Neural cell (in vitro differentiated cells): Measurements from ENCODE around the gene ULK3. TPM values are rescaled to one million over a fixed set of nuclear protein-coding genes. Genes with fewer than 3 reads are reported as not detected.

Experiments
- H2AFZ ChIP-seq: fragments of 200-600, 300-800 bp; sonication (generic), shearing (Covaris generic); 2 replicates; pipeline ENCODE4 v1.6.0; 2014; ENCODE audit warnings: low read depth, mild to moderate bottlenecking, antibody characterized with exemption, low read length, moderate library complexity
- H3F3A ChIP-seq: fragments of 200-600 bp; shearing (Covaris generic); 2 replicates; pipeline ENCODE4 v1.6.1; 2016; ENCODE audit warnings: mild to moderate bottlenecking, moderate library complexity, mixed read lengths, antibody characterized with exemption, low read length; ENCODE audit not compliant: insufficient read depth, poor library complexity, severe bottlenecking
- H3K27ac ChIP-seq: fragments of 200-600, 300-800 bp; sonication (generic), shearing (Covaris generic); 2 replicates; pipeline ENCODE4 v1.5.1; 2014; ENCODE audit warnings: mild to moderate bottlenecking, low read length, moderate library complexity
- H3K27me3 ChIP-seq: fragments of 300-800, 200-600 bp; sonication (generic), shearing (Covaris generic); 2 replicates; pipeline ENCODE4 v1.6.0; 2014; ENCODE audit warnings: mild to moderate bottlenecking, low read depth, low read length, moderate library complexity; ENCODE audit not compliant: insufficient read depth
- H3K36me3 ChIP-seq: fragments of 300-800, 200-600 bp; sonication (generic), shearing (Covaris generic); 2 replicates; pipeline ENCODE4 v1.5.1; 2014; ENCODE audit warnings: mild to moderate bottlenecking, antibody characterized with exemption, low read length, moderate library complexity; ENCODE audit not compliant: insufficient read depth
- H3K4me2 ChIP-seq: fragments of 300-800, 200-600 bp; sonication (generic), shearing (Covaris generic); 2 replicates; pipeline ENCODE4 v1.6.0; 2014; ENCODE audit warnings: mild to moderate bottlenecking, low read length
- H3K4me3 ChIP-seq: fragments of 300-800, 200-600 bp; sonication (generic), shearing (Covaris generic); 2 replicates; pipeline ENCODE4 v1.5.1; 2014; ENCODE audit warnings: mild to moderate bottlenecking, low read length, moderate library complexity
- H3K79me2 ChIP-seq: fragments of 200-600 bp; shearing (Covaris generic); replicated peaks from 2 replicates; pipeline ENCODE4 v1.6.0; 2014; ENCODE audit warnings: mild to moderate bottlenecking, low read length, moderate library complexity; ENCODE audit not compliant: insufficient read depth
- H3K9ac ChIP-seq: fragments of 300-800, 200-600 bp; sonication (generic), shearing (Covaris generic); 2 replicates; pipeline ENCODE4 v1.6.1; 2016; ENCODE audit warnings: mild to moderate bottlenecking, low read length, mixed read lengths
- H3K9me2 ChIP-seq: fragments of 200-600 bp; shearing (Covaris generic); 2 replicates; pipeline ENCODE4 v1.6.1; 2016; ENCODE audit warnings: mild to moderate bottlenecking, low read length, mixed read lengths; ENCODE audit not compliant: insufficient read depth
- H3K9me3 ChIP-seq: fragments of 200-600, 300-800 bp; sonication (generic), shearing (Covaris generic); 2 replicates; pipeline ENCODE4 v1.6.1; 2016; ENCODE audit warnings: mild to moderate bottlenecking, mixed run types, low read length, moderate library complexity, mixed read lengths
- H4K20me1 ChIP-seq: fragments of 200-600 bp; shearing (Covaris generic); 2 replicates; pipeline ENCODE4 v1.6.1; 2016; ENCODE audit warnings: mild to moderate bottlenecking, mixed run types; ENCODE audit not compliant: insufficient read depth
- EP300 ChIP-seq: fragments of 450-650 bp; conservative IDR thresholded peaks from 2 replicates; pipeline ENCODE4 v1.6.1; 2014; ENCODE audit warnings: antibody characterized with exemption, mild to moderate bottlenecking, moderate library complexity; ENCODE audit not compliant: poor library complexity, severe bottlenecking
- EZH2 ChIP-seq: fragments of 200-600, 300-800 bp; shearing (Covaris generic), sonication (generic); IDR thresholded peaks from 2 replicates; pipeline ENCODE4 v1.6.1; 2014; ENCODE audit warnings: antibody characterized with exemption, low read length, borderline replicate concordance, mild to moderate bottlenecking; ENCODE audit not compliant: insufficient read depth, poor library complexity, severe bottlenecking
- MXI1 ChIP-seq: fragments of 450-650 bp; conservative IDR thresholded peaks from 2 replicates; pipeline ENCODE4 v1.6.1; 2014; ENCODE audit warnings: antibody characterized with exemption, mild to moderate bottlenecking; ENCODE audit not compliant: poor library complexity, severe bottlenecking
- POLR2AphosphoS5 ChIP-seq: IDR thresholded peaks from 2 replicates; pipeline ENCODE4 v1.6.1; 2012
- RAD21 ChIP-seq: fragments of 450-650 bp; conservative IDR thresholded peaks from 2 replicates; pipeline ENCODE4 v1.6.1; 2014; ENCODE audit warnings: antibody characterized with exemption, mild to moderate bottlenecking, moderate library complexity
- SMC3 ChIP-seq: fragments of 450-650 bp; conservative IDR thresholded peaks from 2 replicates; pipeline ENCODE4 v1.6.1; 2014; ENCODE audit warnings: antibody characterized with exemption, mild to moderate bottlenecking, moderate library complexity; ENCODE audit not compliant: poor library complexity
- TAF1 ChIP-seq: IDR thresholded peaks from 2 replicates; pipeline ENCODE4 v1.6.1; 2012; ENCODE audit warnings: low read depth
- polyA plus RNA-seq: library from polyadenylated mRNA; depleted of rRNA; stranded (reverse); fragments of >200 nt; gene quantifications from 2 replicates; pipeline ENCODE4 v1.2.3, GENCODE V29; 2014
- TF ChIP-seq, protein P1 (sequence below): IDR thresholded peaks from 2 replicates; pipeline ENCODE4 v1.6.1; 2012; ENCODE audit warnings: borderline replicate concordance
- TF ChIP-seq, protein P2 (sequence below): fragments of 450-650 bp; IDR thresholded peaks from 2 replicates; pipeline ENCODE4 v1.5.1; 2014; ENCODE audit warnings: antibody characterized with exemption, mild to moderate bottlenecking, moderate library complexity; ENCODE audit not compliant: poor library complexity, severe bottlenecking

Gene ULK3
- polyA plus RNA-seq, 1 donor from 2014 or later, result 193 TPM

DNA sequence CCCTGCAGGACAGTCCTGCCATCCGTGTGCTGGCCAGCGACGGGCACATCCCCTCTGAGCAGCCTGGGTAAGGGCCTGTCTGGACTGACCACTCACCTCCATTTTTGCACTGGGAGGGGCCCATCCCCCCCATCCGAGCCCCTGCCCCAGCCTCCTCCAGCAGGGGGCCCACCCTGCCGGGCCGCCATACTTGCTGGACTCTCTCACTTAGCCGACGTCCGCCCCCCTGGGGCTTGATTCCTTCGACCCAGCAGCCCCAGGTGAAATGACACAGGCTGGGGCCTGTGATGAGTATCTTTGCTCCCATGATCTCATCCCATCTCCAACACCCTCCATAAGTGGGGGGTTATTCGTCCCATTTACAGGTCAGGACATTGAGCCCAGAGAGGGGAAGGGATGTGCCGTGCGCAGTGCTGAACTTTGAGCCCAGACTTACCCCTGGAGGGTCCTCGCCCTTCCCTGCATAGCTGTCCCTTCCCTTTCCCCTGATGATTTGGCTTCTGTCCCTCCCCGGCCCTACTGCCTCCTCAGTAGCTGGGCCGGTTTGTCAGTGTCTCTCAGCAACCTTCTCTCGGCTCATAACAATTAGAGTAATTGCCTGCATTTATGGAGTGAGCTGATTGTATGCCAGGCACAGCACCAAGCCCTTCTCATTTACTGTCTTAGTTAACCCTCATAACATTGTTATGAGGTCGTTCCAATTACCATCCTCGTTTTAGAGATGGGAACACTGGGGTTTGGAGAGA is 26.2 kb downstream of the ULK3 start:
- Histone ChIP-seq H3K36me3 (no peaks in the 10 kb centered on the region), H2AFZ (no peak overlapping the region), H3K27me3 (no peaks in the 10 kb centered on the region)

DNA sequence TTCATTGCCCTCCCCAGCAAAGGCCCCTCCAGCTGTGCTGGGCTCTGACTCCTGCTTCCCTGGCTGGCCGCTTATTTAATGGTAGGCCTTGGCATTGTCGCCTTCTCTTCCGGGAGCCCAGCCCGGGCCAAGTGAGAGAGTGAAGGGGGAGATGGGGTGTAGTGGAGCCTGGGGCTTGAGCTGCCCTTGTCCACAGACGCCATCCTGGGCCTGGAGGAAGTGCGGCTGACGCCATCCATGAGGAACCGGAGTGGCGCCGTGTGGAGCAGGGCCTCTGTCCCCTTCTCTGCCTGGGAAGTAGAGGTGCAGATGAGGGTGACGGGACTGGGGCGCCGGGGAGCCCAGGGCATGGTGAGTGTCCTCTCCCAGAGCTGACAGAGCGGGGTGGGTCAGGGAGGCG is 27.0 kb downstream of the ULK3 start:
- H4K20me1 ChIP-seq, result no peaks in the 10 kb centered on the region
- H2AFZ ChIP-seq, result no peak overlapping the region
- no peak overlapping the region for H3K9ac ChIP-seq
- H3F3A ChIP-seq, result no peaks in the 10 kb centered on the region
- TF ChIP-seq POLR2AphosphoS5 (no peak), MXI1 (no peak), TAF1 (no peak), EP300 (no peak), RAD21 (no peak), SMC3 (no peak)
- TF ChIP-seq, protein P1, sequence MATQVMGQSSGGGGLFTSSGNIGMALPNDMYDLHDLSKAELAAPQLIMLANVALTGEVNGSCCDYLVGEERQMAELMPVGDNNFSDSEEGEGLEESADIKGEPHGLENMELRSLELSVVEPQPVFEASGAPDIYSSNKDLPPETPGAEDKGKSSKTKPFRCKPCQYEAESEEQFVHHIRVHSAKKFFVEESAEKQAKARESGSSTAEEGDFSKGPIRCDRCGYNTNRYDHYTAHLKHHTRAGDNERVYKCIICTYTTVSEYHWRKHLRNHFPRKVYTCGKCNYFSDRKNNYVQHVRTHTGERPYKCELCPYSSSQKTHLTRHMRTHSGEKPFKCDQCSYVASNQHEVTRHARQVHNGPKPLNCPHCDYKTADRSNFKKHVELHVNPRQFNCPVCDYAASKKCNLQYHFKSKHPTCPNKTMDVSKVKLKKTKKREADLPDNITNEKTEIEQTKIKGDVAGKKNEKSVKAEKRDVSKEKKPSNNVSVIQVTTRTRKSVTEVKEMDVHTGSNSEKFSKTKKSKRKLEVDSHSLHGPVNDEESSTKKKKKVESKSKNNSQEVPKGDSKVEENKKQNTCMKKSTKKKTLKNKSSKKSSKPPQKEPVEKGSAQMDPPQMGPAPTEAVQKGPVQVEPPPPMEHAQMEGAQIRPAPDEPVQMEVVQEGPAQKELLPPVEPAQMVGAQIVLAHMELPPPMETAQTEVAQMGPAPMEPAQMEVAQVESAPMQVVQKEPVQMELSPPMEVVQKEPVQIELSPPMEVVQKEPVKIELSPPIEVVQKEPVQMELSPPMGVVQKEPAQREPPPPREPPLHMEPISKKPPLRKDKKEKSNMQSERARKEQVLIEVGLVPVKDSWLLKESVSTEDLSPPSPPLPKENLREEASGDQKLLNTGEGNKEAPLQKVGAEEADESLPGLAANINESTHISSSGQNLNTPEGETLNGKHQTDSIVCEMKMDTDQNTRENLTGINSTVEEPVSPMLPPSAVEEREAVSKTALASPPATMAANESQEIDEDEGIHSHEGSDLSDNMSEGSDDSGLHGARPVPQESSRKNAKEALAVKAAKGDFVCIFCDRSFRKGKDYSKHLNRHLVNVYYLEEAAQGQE, result no peak
- H3K4me2 ChIP-seq, result no peak overlapping the region
- no peak overlapping the region for H3K4me3 ChIP-seq
- no peak overlapping the region for H3K27ac ChIP-seq
- H3K9me2 ChIP-seq, result no peaks in the 10 kb centered on the region
- H3K79me2 ChIP-seq, result no peaks in the 10 kb centered on the region
- H3K27me3 ChIP-seq, result no peaks in the 10 kb centered on the region
- no peaks in the 10 kb centered on the region for H3K9me3 ChIP-seq
- H3K36me3 ChIP-seq, result no peaks in the 10 kb centered on the region

More for the DNA sequence above, 26.2 kb downstream of the ULK3 start:
- no peaks in the 10 kb centered on the region for H3K9me3 ChIP-seq
- H3K4me2 ChIP-seq, result no peak overlapping the region
- TF ChIP-seq, protein P2, sequence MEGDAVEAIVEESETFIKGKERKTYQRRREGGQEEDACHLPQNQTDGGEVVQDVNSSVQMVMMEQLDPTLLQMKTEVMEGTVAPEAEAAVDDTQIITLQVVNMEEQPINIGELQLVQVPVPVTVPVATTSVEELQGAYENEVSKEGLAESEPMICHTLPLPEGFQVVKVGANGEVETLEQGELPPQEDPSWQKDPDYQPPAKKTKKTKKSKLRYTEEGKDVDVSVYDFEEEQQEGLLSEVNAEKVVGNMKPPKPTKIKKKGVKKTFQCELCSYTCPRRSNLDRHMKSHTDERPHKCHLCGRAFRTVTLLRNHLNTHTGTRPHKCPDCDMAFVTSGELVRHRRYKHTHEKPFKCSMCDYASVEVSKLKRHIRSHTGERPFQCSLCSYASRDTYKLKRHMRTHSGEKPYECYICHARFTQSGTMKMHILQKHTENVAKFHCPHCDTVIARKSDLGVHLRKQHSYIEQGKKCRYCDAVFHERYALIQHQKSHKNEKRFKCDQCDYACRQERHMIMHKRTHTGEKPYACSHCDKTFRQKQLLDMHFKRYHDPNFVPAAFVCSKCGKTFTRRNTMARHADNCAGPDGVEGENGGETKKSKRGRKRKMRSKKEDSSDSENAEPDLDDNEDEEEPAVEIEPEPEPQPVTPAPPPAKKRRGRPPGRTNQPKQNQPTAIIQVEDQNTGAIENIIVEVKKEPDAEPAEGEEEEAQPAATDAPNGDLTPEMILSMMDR, result no peak
- TF ChIP-seq, protein P1, result no peak
- TF ChIP-seq POLR2AphosphoS5 (no peak), EZH2 (no peak), SMC3 (no peak), EP300 (no peak), RAD21 (no peak), MXI1 (no peak), TAF1 (no peak)
- no peak overlapping the region for H3K4me3 ChIP-seq
- H3K9me2 ChIP-seq, result no peaks in the 10 kb centered on the region
- no peaks in the 10 kb centered on the region for H3K79me2 ChIP-seq
- H3K27ac ChIP-seq, result no peak overlapping the region
- H4K20me1 ChIP-seq, result no peaks in the 10 kb centered on the region
- no peaks in the 10 kb centered on the region for H3F3A ChIP-seq
- peak overlapping the region; percentile 20 for H3K9ac ChIP-seq
